IPS-18c (cell line): Measurements from ENCODE around the gene SHROOM3.
A peak's percentile ranks its signal among the peaks of the same experiment; 100 is the strongest.

Experiments
- H3K4me3 ChIP-seq: 2 replicates; pipeline ENCODE4 v1.7.0; 2013; ENCODE audit warnings: low read depth, mild to moderate bottlenecking, low read length, moderate library complexity; ENCODE audit not compliant: insufficient read depth
- H3K9me3 ChIP-seq: one replicate; pipeline ENCODE4 v1.6.1; 2013; ENCODE audit warnings: mild to moderate bottlenecking, low read length, moderate library complexity; ENCODE audit not compliant: control insufficient read depth, insufficient read depth

The SHROOM3 gene

GRCh38 chr4:76674983-76675382 is 240.0 kb downstream of the SHROOM3 start:
- Histone ChIP-seq H3K4me3 (no peak overlapping the region), H3K9me3 (no peaks in the 10 kb centered on the region)

GRCh38 chr4:76677571-76678326 is 242.7 kb downstream of the SHROOM3 start:
- H3K4me3 ChIP-seq: no peak overlapping the region

GRCh38 chr4:76679691-76680090 is 244.7 kb downstream of the SHROOM3 start:
- peaks cover 2% of the 10 kb centered on the region for H3K9me3 ChIP-seq
- no peak overlapping the region for H3K4me3 ChIP-seq

More at GRCh38 chr4:76677571-76678326, 242.7 kb downstream of the SHROOM3 start:
- H3K9me3 ChIP-seq: peaks cover 2% of the 10 kb centered on the region

GRCh38 chr4:76680952-76681351 is 245.9 kb downstream of the SHROOM3 start:
- H3K9me3 ChIP-seq: peaks cover 2% of the 10 kb centered on the region
- no peak overlapping the region for H3K4me3 ChIP-seq

GRCh38 chr4:76681996-76682395 is 247.0 kb downstream of the SHROOM3 start:
- Histone ChIP-seq H3K4me3 (no peak overlapping the region), H3K9me3 (peaks cover 2% of the 10 kb centered on the region)

GRCh38 chr4:76683144-76683543 is 248.1 kb downstream of the SHROOM3 start:
- no peak overlapping the region for H3K4me3 ChIP-seq
- peaks cover 2% of the 10 kb centered on the region for H3K9me3 ChIP-seq

- H3K9me3 ChIP-seq: no peaks in the 10 kb centered on the region
- no peak overlapping the region for H3K4me3 ChIP-seq
These were observed 252.9 kb downstream of the SHROOM3 start for GRCh38 chr4:76687746-76688448.

GRCh38 chr4:76688619-76689144 is 253.7 kb downstream of the SHROOM3 start:
- peak overlapping the region; percentile 76 for H3K4me3 ChIP-seq
- no peaks in the 10 kb centered on the region for H3K9me3 ChIP-seq

GRCh38 chr4:76689145-76689817 is 254.3 kb downstream of the SHROOM3 start:
- H3K9me3 ChIP-seq: no peaks in the 10 kb centered on the region
- H3K4me3 ChIP-seq: peak overlapping the region; percentile 76

- no peaks in the 10 kb centered on the region for H3K9me3 ChIP-seq
- peak overlapping the region; percentile 76 for H3K4me3 ChIP-seq
These were observed 255.2 kb downstream of the SHROOM3 start for GRCh38 chr4:76690011-76690905.

GRCh38 chr4:76690906-76691275 is 255.9 kb downstream of the SHROOM3 start:
- no peak overlapping the region for H3K4me3 ChIP-seq

GRCh38 chr4:76691807-76692582 is 257.0 kb downstream of the SHROOM3 start:
- Histone ChIP-seq H3K9me3 (no peaks in the 10 kb centered on the region), H3K4me3 (no peak overlapping the region)

More at GRCh38 chr4:76690906-76691275, 255.9 kb downstream of the SHROOM3 start:
- H3K9me3 ChIP-seq: no peaks in the 10 kb centered on the region

GRCh38 chr4:76692761-76693160 is 257.7 kb downstream of the SHROOM3 start:
- H3K4me3 ChIP-seq: no peak overlapping the region
- H3K9me3 ChIP-seq: no peaks in the 10 kb centered on the region

GRCh38 chr4:76694056-76694455 is 259.0 kb downstream of the SHROOM3 start:
- Histone ChIP-seq H3K4me3 (no peak overlapping the region), H3K9me3 (no peaks in the 10 kb centered on the region)

- Histone ChIP-seq H3K9me3 (no peaks in the 10 kb centered on the region), H3K4me3 (no peak overlapping the region)
These were observed 261.1 kb downstream of the SHROOM3 start for GRCh38 chr4:76696109-76696508.

GRCh38 chr4:76697129-76697803 is 262.2 kb downstream of the SHROOM3 start:
- H3K9me3 ChIP-seq: no peaks in the 10 kb centered on the region
- no peak overlapping the region for H3K4me3 ChIP-seq
